Neural progenitor cell (in vitro differentiated cells): ENCODE measurements around the gene AUTS2. TPM values are rescaled to one million over a fixed set of nuclear protein-coding genes. Genes with fewer than 3 reads are reported as not detected.

ENCODE experiments used
- DNase-seq: peaks from one replicate; pipeline ENCODE4 v3.0.0-alpha.2; 2016; ENCODE audit warnings: low spot score
- H2AFZ ChIP-seq: fragments of 200-600 bp; sonication (generic); replicated peaks from 2 replicates; pipeline ENCODE4 v1.6.1; 2016; ENCODE audit warnings: antibody characterized with exemption
- H3F3A ChIP-seq: fragments of 200-600 bp; sonication (generic); 2 replicates; pipeline ENCODE4 v1.6.1; 2016; ENCODE audit warnings: antibody characterized with exemption, low read depth
- H3K27ac ChIP-seq: fragments of 200-600 bp; sonication (generic); 2 replicates; pipeline ENCODE4 v1.5.1; 2016; ENCODE audit warnings: mild to moderate bottlenecking
- H3K27me3 ChIP-seq: fragments of 200-600 bp; sonication (generic); 2 replicates; pipeline ENCODE4 v1.6.1; 2016; ENCODE audit warnings: mild to moderate bottlenecking, moderate library complexity
- H3K36me3 ChIP-seq: fragments of 200-600 bp; sonication (generic); 2 replicates; pipeline ENCODE4 v1.5.1; 2016
- H3K4me1 ChIP-seq: fragments of 200-600 bp; sonication (generic); 2 replicates; pipeline ENCODE4 v1.6.1; 2016; ENCODE audit warnings: mixed run types
- H3K4me2 ChIP-seq: fragments of 200-600 bp; sonication (generic); 2 replicates; pipeline ENCODE4 v1.6.1; 2016
- H3K4me3 ChIP-seq: fragments of 200-600 bp; sonication (generic); 2 replicates; pipeline ENCODE4 v1.5.1; 2016
- H3K79me2 ChIP-seq: fragments of 200-600 bp; sonication (generic); 2 replicates; pipeline ENCODE4 v1.6.1; 2016; ENCODE audit warnings: low read depth
- H3K9ac ChIP-seq: fragments of 200-600 bp; sonication (generic); 2 replicates; pipeline ENCODE4 v1.6.1; 2016
- H3K9me3 ChIP-seq: fragments of 200-600 bp; sonication (generic); 2 replicates; pipeline ENCODE4 v1.5.1; 2016; ENCODE audit warnings: low read depth
- H4K20me1 ChIP-seq: fragments of 200-600 bp; sonication (generic); 2 replicates; pipeline ENCODE4 v1.6.1; 2016; ENCODE audit warnings: low read depth
- H3K27ac Mint-ChIP-seq: 3 replicates; pipeline ENCODE4 v1.8.0; 2021; ENCODE audit warnings: mixed read lengths
- H3K27me3 Mint-ChIP-seq: 2 replicates; pipeline ENCODE4 v1.8.0; 2022; ENCODE audit warnings: low read depth, mild to moderate bottlenecking, inconsistent platforms, moderate library complexity, mixed read lengths; ENCODE audit not compliant: insufficient read depth
- H3K36me3 Mint-ChIP-seq: 3 replicates; pipeline ENCODE4 v1.8.0; 2021; ENCODE audit warnings: mixed read lengths
- H3K4me1 Mint-ChIP-seq: 3 replicates; pipeline ENCODE4 v1.8.0; 2021; ENCODE audit warnings: mixed read lengths
- H3K4me3 Mint-ChIP-seq: 3 replicates; pipeline ENCODE4 v1.8.0; 2021; ENCODE audit warnings: mild to moderate bottlenecking, moderate library complexity, mixed read lengths
- H3K9me3 Mint-ChIP-seq: 3 replicates; pipeline ENCODE4 v1.8.0; 2020; ENCODE audit warnings: mixed read lengths
- CTCF ChIP-seq: fragments of 200-600 bp; sonication (generic); IDR thresholded peaks from 2 replicates; pipeline ENCODE4 v1.5.1; 2017; ENCODE audit warnings: antibody characterized with exemption, mild to moderate bottlenecking
- EZH2 ChIP-seq: fragments of 200-600 bp; sonication (generic); IDR thresholded peaks from 2 replicates; pipeline ENCODE4 v1.6.1; 2017; ENCODE audit warnings: antibody characterized with exemption, mild to moderate bottlenecking, moderate library complexity
- EZH2phosphoT487 ChIP-seq: fragments of 200-600 bp; sonication (generic); IDR thresholded peaks from 2 replicates; pipeline ENCODE4 v1.6.1; 2017; ENCODE audit warnings: antibody characterized with exemption
- total RNA-seq: library from RNA; depleted of rRNA; stranded (reverse); fragments of >200 nt; gene quantifications from 2 replicates; pipeline ENCODE4 v1.2.3, GENCODE V29; 2015; ENCODE audit warnings: low replicate concordance

AUTS2 gene
- total RNA-seq, 1 donor from 2014 or later = 50.0 TPM

GRCh38 chr7:70752794-70753241, 1154.5 kb downstream of the AUTS2 start:
- peaks cover 11% of the 10 kb centered on the region for H3K4me1 Mint-ChIP-seq
- Histone ChIP-seq H3K27ac (no peak overlapping the region), H3K9ac (no peak overlapping the region), H3K4me1 (peaks cover 27% of the 10 kb centered on the region), H3K4me2 (no peak overlapping the region), H2AFZ (no peak overlapping the region), H3K27me3 (no peaks in the 10 kb centered on the region), H4K20me1 (peaks cover 100% of the 10 kb centered on the region), H3K4me3 (no peak overlapping the region), H3F3A (peaks cover 45% of the 10 kb centered on the region), H3K36me3 (no peaks in the 10 kb centered on the region), H3K79me2 (peaks cover 100% of the 10 kb centered on the region), H3K9me3 (no peaks in the 10 kb centered on the region)
- no peak overlapping the region for H3K27ac Mint-ChIP-seq
- no peak for DNase-seq
- H3K9me3 Mint-ChIP-seq = peaks cover 4% of the 10 kb centered on the region
- no peak for TF ChIP-seq EZH2phosphoT487
- no peak for TF ChIP-seq CTCF
- no peak for TF ChIP-seq EZH2
- H3K4me3 Mint-ChIP-seq = no peak overlapping the region
- H3K27me3 Mint-ChIP-seq = no peaks in the 10 kb centered on the region
- peaks cover 27% of the 10 kb centered on the region for H3K36me3 Mint-ChIP-seq

GRCh38 chr7:70756789-70757188, 1158.5 kb downstream of the AUTS2 start:
- Mint-ChIP-seq H3K4me1 (peaks cover 21% of the 10 kb centered on the region), H3K27me3 (peaks cover 2% of the 10 kb centered on the region), H3K36me3 (peaks cover 33% of the 10 kb centered on the region), H3K4me3 (no peak overlapping the region), H3K9me3 (peaks cover 4% of the 10 kb centered on the region), H3K27ac (no peak overlapping the region)
- Histone ChIP-seq H4K20me1 (peaks cover 100% of the 10 kb centered on the region), H3K27me3 (no peaks in the 10 kb centered on the region), H3K9me3 (no peaks in the 10 kb centered on the region), H3K4me1 (peaks cover 37% of the 10 kb centered on the region), H3K36me3 (no peaks in the 10 kb centered on the region), H3K4me2 (peak overlapping the region; percentile 11), H3K79me2 (peaks cover 100% of the 10 kb centered on the region), H3K4me3 (no peak overlapping the region), H3K27ac (no peak overlapping the region), H2AFZ (no peak overlapping the region), H3F3A (peaks cover 24% of the 10 kb centered on the region), H3K9ac (no peak overlapping the region)
- DNase-seq = no peak
- TF ChIP-seq EZH2phosphoT487 (no peak), EZH2 (no peak), CTCF (no peak)

GRCh38 chr7:70758646-70759045, 1160.4 kb downstream of the AUTS2 start:
- Histone ChIP-seq H4K20me1 (peaks cover 100% of the 10 kb centered on the region), H3K27me3 (no peaks in the 10 kb centered on the region), H3K9me3 (no peaks in the 10 kb centered on the region), H3F3A (peaks cover 35% of the 10 kb centered on the region), H3K4me3 (no peak overlapping the region), H3K4me1 (peaks cover 56% of the 10 kb centered on the region), H3K9ac (no peak overlapping the region), H3K36me3 (no peaks in the 10 kb centered on the region), H3K4me2 (no peak overlapping the region), H2AFZ (no peak overlapping the region), H3K79me2 (peaks cover 100% of the 10 kb centered on the region), H3K27ac (no peak overlapping the region)
- peaks cover 25% of the 10 kb centered on the region for H3K36me3 Mint-ChIP-seq
- no peak overlapping the region for H3K4me3 Mint-ChIP-seq
- TF ChIP-seq EZH2phosphoT487 = no peak
- TF ChIP-seq EZH2 = no peak
- TF ChIP-seq CTCF = no peak
- peaks cover 2% of the 10 kb centered on the region for H3K27me3 Mint-ChIP-seq
- H3K9me3 Mint-ChIP-seq = no peaks in the 10 kb centered on the region
- DNase-seq = no peak
- no peak overlapping the region for H3K27ac Mint-ChIP-seq
- H3K4me1 Mint-ChIP-seq = peaks cover 13% of the 10 kb centered on the region
